HepG2 (cell line): ENCODE results near the gene VSIG2. TPM values are rescaled to one million over a fixed set of nuclear protein-coding genes. Genes with fewer than 3 reads are reported as not detected.
A peak's percentile ranks its signal among the peaks of the same experiment; 100 is the strongest.

ENCODE experiments used
- BHLHE40 ChIP-seq: IDR thresholded peaks from 2 replicates; pipeline ENCODE4 v1.6.1; 2011; ENCODE audit warnings: low read length, improper control_type of control experiment
- FOXO1 ChIP-seq: sonication (generic); formaldehyde crosslinking; IDR thresholded peaks from 2 replicates; pipeline ENCODE4 v1.4.0; 2020; ENCODE audit warnings: missing genetic modification reagents
- GABPB1 ChIP-seq: IDR thresholded peaks from 2 replicates; pipeline ENCODE4 v1.6.1; 2016; ENCODE audit warnings: mild to moderate bottlenecking, missing genetic modification reagents, moderate library complexity, missing compliant biosample characterization
- KAT7 ChIP-seq: IDR thresholded peaks from 2 replicates; pipeline ENCODE4 v1.6.1; 2018; ENCODE audit warnings: borderline replicate concordance, missing compliant biosample characterization
- KMT2A ChIP-seq: sonication (generic); formaldehyde crosslinking; IDR thresholded peaks from 2 replicates; pipeline ENCODE4 v1.4.0; 2020; ENCODE audit warnings: missing genetic modification reagents
- MXD4 ChIP-seq: IDR thresholded peaks from 2 replicates; pipeline ENCODE4 v1.6.1; 2016; ENCODE audit warnings: mild to moderate bottlenecking, missing biosample characterization, missing genetic modification reagents
- PHF21A ChIP-seq: sonication (generic); formaldehyde crosslinking; IDR thresholded peaks from 2 replicates; pipeline ENCODE4 v1.5.0; 2020; ENCODE audit warnings: mild to moderate bottlenecking, missing genetic modification reagents
- RORA ChIP-seq: sonication (generic); formaldehyde crosslinking; IDR thresholded peaks from 2 replicates; pipeline ENCODE4 v1.5.0; 2020; ENCODE audit warnings: mild to moderate bottlenecking, missing genetic modification reagents, moderate library complexity
- ZBTB21 ChIP-seq: sonication (generic); formaldehyde crosslinking; IDR thresholded peaks from 2 replicates; pipeline ENCODE4 v1.4.0; 2020; ENCODE audit warnings: missing genetic modification reagents
- ZNF180 ChIP-seq: sonication (generic); formaldehyde crosslinking; IDR thresholded peaks from 2 replicates; pipeline ENCODE4 v1.4.0; 2020; ENCODE audit warnings: low read depth, missing genetic modification reagents, borderline replicate concordance
- ZNF652 ChIP-seq: IDR thresholded peaks from 2 replicates; pipeline ENCODE4 v1.6.1; 2016; ENCODE audit warnings: low read depth, borderline replicate concordance
- ZNF768 ChIP-seq: sonication (generic); formaldehyde crosslinking; IDR thresholded peaks from 2 replicates; pipeline ENCODE4 v1.4.0; 2020; ENCODE audit warnings: missing genetic modification reagents
- ZSCAN20 ChIP-seq: sonication (generic); formaldehyde crosslinking; IDR thresholded peaks from 2 replicates; pipeline ENCODE4 v1.4.0; 2020; ENCODE audit warnings: missing genetic modification reagents, mild to moderate bottlenecking, borderline replicate concordance
- ZZZ3 ChIP-seq: sonication (generic); formaldehyde crosslinking; IDR thresholded peaks from 2 replicates; pipeline ENCODE4 v1.4.0; 2020; ENCODE audit warnings: missing genetic modification reagents, mild to moderate bottlenecking, borderline replicate concordance
- polyA plus RNA-seq, 8 experiments: library from polyadenylated mRNA; depleted of rRNA in 3 of 8; stranded (reverse) in 7 of 8; unstranded in 1 of 8; fragments of >200 nt; fragmentation: Illumina TruSeq in 4 of 8; extraction: Trizol in 4 of 8; gene quantifications; 2 replicates each; pipeline versions ENCODE4 v1.2.1 to v1.2.3, GENCODE V29; 2011 to 2016; ENCODE audit warnings: low read depth in 4 of 8, missing spikeins in 1 of 8, mixed read lengths in 1 of 8; ENCODE audit not compliant: insufficient read depth in 1 of 8
- total RNA-seq, 5 experiments: library from RNA; depleted of rRNA; stranded (reverse); fragments of >200 nt; fragmentation: Illumina TruSeq; extraction: Trizol; gene quantifications; 2 replicates each; pipeline ENCODE4 v1.2.3, GENCODE V29; 2016; ENCODE audit warnings: low read depth in 1 of 5
- TF ChIP-seq, protein P1 (sequence below), 2 experiments: fragments of 450-650 bp in 1 of 2; sonication (generic) in 1 of 2; formaldehyde crosslinking; IDR thresholded peaks; 2 replicates each; pipeline versions ENCODE4 v1.5.0 to v1.8.0; 2020 to 2022; ENCODE audit warnings: mild to moderate bottlenecking in 1 of 2, missing genetic modification reagents in 1 of 2
- TF ChIP-seq, protein P2 (sequence below): sonication (generic); formaldehyde crosslinking; IDR thresholded peaks from 2 replicates; pipeline ENCODE4 v1.5.1; 2020; ENCODE audit warnings: mild to moderate bottlenecking, missing genetic modification reagents, moderate library complexity
- TF ChIP-seq, protein P3 (sequence below): IDR thresholded peaks from 2 replicates; pipeline ENCODE4 v1.6.1; 2016; ENCODE audit warnings: mild to moderate bottlenecking
- TF ChIP-seq, protein P4 (sequence below): fragments of 450-650 bp; IDR thresholded peaks from 2 replicates; pipeline ENCODE4 v1.6.1; 2017; ENCODE audit warnings: mild to moderate bottlenecking
- TF ChIP-seq, protein P5 (sequence below): sonication (generic); formaldehyde crosslinking; IDR thresholded peaks from 2 replicates; pipeline ENCODE4 v1.8.1; 2023; ENCODE audit warnings: missing genetic modification reagents, mild to moderate bottlenecking, borderline replicate concordance

VSIG2 gene
- total and polyA plus RNA-seq, 2 of the 13 experiments (the other 11 are each of a cell fraction or from before 2014, with no cell fraction given): 0.80 to 2.7 TPM

DNA sequence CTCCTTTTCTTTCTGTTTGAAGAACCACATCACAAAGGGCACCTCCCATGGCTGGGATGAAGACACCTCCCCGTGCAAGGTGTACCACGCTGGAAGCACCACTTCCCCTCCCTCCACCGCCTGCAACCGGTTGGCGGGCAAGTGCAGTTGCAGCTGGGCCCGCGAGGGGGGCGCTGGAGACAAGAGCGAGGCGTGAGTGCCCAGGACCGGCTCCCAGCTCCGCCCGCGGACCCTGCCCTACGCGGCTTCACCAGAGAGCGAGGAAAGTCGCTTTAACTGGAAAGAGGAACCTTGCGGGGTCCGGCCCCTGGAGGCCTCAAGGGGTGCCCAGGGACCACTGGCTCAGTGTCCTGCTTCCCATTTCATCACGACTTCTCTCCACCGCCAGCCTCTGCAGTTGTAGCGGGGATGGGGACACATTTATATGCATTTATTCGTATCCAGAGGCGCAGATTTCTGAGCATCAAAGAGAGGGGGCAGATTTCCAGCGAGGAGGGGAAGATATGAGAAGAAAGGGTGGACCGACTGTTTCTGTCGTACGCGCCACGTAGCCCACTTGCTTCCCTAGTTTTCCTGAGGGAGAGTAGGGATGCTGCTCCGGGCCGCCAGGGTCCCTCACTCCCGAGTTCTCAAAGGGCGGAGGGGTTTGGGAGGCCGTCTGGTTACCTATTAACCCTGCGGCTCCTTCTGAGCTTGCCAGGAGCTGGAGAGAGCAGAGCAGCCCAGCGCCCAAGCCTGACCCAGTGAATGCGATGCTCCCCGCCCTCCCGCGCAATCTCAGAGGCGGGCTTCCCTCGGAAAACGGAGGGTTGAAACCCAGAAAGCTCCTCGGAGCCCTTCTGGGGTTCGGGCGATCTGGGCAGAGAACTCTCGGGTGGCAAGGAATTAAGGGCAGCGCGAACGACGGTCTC is 6.6 kb upstream of the VSIG2 start (continued):
- TF ChIP-seq MXD4 (CRISPR knock-in tag) (no peak), ZNF180 (no peak), ZSCAN20 (CRISPR knock-in tag) (no peak; the same call in 1 of the 2 replicates), KMT2A (CRISPR knock-in tag) (0 out of 2 replicates have a peak, but pooled peaks have one; percentile 25), ZZZ3 (CRISPR knock-in tag) (no peak), RORA (no peak), ZNF768 (CRISPR knock-in tag) (peak; percentile 24; the same call in 1 of the 2 replicates), GABPB1 (CRISPR knock-in tag) (peak; percentile 59), FOXO1 (CRISPR knock-in tag) (no peak), PHF21A (CRISPR knock-in tag) (0 out of 2 replicates have a peak, but pooled peaks have one; percentile 49), BHLHE40 (no peak), KAT7 (CRISPR knock-in tag) (no peak), ZNF652 (CRISPR knock-in tag) (0 out of 2 replicates have a peak, but pooled peaks have one; percentile 10), ZBTB21 (no peak)
- TF ChIP-seq, protein P1, sequence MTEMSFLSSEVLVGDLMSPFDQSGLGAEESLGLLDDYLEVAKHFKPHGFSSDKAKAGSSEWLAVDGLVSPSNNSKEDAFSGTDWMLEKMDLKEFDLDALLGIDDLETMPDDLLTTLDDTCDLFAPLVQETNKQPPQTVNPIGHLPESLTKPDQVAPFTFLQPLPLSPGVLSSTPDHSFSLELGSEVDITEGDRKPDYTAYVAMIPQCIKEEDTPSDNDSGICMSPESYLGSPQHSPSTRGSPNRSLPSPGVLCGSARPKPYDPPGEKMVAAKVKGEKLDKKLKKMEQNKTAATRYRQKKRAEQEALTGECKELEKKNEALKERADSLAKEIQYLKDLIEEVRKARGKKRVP (CRISPR knock-in tag; IDR thresholded peaks at IDR 0.05): no peak
- TF ChIP-seq, protein P2, sequence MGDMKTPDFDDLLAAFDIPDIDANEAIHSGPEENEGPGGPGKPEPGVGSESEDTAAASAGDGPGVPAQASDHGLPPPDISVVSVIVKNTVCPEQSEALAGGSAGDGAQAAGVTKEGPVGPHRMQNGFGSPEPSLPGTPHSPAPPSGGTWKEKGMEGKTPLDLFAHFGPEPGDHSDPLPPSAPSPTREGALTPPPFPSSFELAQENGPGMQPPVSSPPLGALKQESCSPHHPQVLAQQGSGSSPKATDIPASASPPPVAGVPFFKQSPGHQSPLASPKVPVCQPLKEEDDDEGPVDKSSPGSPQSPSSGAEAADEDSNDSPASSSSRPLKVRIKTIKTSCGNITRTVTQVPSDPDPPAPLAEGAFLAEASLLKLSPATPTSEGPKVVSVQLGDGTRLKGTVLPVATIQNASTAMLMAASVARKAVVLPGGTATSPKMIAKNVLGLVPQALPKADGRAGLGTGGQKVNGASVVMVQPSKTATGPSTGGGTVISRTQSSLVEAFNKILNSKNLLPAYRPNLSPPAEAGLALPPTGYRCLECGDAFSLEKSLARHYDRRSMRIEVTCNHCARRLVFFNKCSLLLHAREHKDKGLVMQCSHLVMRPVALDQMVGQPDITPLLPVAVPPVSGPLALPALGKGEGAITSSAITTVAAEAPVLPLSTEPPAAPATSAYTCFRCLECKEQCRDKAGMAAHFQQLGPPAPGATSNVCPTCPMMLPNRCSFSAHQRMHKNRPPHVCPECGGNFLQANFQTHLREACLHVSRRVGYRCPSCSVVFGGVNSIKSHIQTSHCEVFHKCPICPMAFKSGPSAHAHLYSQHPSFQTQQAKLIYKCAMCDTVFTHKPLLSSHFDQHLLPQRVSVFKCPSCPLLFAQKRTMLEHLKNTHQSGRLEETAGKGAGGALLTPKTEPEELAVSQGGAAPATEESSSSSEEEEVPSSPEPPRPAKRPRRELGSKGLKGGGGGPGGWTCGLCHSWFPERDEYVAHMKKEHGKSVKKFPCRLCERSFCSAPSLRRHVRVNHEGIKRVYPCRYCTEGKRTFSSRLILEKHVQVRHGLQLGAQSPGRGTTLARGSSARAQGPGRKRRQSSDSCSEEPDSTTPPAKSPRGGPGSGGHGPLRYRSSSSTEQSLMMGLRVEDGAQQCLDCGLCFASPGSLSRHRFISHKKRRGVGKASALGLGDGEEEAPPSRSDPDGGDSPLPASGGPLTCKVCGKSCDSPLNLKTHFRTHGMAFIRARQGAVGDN (CRISPR knock-in tag): 0 out of 2 replicates have a peak, but pooled peaks have one; percentile 24
- TF ChIP-seq, protein P3, sequence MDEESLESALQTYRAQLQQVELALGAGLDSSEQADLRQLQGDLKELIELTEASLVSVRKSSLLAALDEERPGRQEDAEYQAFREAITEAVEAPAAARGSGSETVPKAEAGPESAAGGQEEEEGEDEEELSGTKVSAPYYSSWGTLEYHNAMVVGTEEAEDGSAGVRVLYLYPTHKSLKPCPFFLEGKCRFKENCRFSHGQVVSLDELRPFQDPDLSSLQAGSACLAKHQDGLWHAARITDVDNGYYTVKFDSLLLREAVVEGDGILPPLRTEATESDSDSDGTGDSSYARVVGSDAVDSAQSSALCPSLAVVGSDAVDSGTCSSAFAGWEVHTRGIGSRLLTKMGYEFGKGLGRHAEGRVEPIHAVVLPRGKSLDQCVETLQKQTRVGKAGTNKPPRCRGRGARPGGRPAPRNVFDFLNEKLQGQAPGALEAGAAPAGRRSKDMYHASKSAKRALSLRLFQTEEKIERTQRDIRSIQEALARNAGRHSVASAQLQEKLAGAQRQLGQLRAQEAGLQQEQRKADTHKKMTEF (CRISPR knock-in tag): peak; percentile 27; the same call in 1 of the 2 replicates
- TF ChIP-seq, protein P4, sequence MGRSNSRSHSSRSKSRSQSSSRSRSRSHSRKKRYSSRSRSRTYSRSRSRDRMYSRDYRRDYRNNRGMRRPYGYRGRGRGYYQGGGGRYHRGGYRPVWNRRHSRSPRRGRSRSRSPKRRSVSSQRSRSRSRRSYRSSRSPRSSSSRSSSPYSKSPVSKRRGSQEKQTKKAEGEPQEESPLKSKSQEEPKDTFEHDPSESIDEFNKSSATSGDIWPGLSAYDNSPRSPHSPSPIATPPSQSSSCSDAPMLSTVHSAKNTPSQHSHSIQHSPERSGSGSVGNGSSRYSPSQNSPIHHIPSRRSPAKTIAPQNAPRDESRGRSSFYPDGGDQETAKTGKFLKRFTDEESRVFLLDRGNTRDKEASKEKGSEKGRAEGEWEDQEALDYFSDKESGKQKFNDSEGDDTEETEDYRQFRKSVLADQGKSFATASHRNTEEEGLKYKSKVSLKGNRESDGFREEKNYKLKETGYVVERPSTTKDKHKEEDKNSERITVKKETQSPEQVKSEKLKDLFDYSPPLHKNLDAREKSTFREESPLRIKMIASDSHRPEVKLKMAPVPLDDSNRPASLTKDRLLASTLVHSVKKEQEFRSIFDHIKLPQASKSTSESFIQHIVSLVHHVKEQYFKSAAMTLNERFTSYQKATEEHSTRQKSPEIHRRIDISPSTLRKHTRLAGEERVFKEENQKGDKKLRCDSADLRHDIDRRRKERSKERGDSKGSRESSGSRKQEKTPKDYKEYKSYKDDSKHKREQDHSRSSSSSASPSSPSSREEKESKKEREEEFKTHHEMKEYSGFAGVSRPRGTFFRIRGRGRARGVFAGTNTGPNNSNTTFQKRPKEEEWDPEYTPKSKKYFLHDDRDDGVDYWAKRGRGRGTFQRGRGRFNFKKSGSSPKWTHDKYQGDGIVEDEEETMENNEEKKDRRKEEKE: no peak
- TF ChIP-seq, protein P5, sequence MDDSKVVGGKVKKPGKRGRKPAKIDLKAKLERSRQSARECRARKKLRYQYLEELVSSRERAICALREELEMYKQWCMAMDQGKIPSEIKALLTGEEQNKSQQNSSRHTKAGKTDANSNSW (CRISPR knock-in tag): no peak
